Left renal cortex interstitium (tissue), 4 donors: Measurements from ENCODE around the gene METTL26. TPM values are rescaled to one million over a fixed set of nuclear protein-coding genes. Genes with fewer than 3 reads are reported as not detected.

Experiments used
- DNase-seq, 4 donors: peaks; one replicate each; pipeline ENCODE4 v3.0.0-alpha.2; 2013; ENCODE audit warnings: low read depth in 4 of 4, low spot score in 2 of 4, missing footprints in 1 of 4
- polyA plus RNA-seq, 4 donors: library from polyadenylated mRNA; unstranded; fragments of 120-200 nt; gene quantifications; one replicate each; pipeline ENCODE4 v1.2.1, GENCODE V29; 2013; ENCODE audit not compliant: insufficient read length in 4 of 4

Gene METTL26
- polyA plus RNA-seq, 4 donors = 40.1 to 81.6 (median 60.1) TPM

DNA sequence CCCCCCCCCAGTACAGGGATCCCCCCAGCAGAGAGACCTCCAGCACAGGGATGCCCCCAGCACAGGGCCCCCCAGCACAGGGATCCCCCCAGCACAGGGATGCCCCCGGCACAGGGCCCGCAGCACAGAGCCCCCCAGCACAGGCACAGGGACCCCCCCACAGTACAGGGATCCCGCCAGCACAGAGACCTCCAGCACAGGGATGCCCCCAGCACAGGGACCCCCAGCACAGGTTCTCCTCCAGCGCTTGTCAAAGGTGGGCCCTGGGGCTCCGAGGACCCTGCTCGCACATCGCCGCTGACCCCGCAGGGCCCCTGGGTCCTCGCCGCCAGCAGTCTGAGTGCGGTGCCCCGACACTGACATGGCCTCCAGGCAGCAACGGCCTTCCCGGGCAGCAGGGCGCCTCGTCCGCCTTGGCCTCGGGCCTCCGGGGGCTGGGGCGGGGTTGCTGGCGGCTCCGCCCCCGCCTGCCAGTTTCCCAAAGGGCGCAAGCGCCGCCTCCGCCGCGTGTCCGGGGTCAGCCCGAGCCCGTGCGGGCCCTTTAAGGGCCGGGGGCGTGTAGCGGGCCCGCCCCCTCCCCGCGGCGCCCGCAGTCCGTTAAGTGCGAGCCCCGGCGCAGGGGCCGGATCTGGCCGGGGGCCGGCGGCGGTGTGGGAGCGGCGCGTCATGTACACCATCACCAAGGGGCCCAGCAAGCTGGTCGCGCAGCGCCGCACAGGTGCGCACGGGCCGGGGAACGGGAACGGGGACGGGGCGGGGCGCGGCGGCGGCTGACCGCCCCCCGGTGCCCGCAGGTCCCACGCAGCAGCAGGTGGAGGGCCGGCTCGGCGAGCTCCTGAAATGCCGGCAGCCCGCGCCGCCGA is 5.5 kb upstream of the METTL26 start, which contains the start of gene MCRIP2:
Gene MCRIP2, plus strand, starts transcription at position 503 of the 863 bp plus-strand sequence. Its CDS starts 164 bp downstream, at position 667.
- no peak for DNase-seq

DNA sequence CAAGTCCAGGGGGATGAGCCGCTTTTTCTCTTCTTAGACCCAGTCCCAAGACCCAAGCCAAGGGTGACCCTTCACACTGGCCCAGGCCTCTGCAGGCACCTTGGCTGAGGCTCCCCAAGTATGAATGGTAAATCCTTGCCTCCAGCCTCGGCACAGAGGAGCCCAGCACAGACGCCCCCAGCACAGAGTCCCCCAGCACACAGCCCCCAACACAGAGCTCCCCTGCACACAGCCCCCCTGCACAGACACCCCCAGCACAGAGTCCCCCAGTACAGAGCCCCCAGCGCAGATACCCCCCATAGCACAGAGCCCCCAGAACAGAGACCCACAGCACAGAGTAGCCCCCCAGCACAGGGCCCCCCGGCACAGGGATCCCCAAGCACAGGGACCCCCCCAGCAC is 4.5 kb upstream of the METTL26 start:
- no peak for DNase-seq

DNA sequence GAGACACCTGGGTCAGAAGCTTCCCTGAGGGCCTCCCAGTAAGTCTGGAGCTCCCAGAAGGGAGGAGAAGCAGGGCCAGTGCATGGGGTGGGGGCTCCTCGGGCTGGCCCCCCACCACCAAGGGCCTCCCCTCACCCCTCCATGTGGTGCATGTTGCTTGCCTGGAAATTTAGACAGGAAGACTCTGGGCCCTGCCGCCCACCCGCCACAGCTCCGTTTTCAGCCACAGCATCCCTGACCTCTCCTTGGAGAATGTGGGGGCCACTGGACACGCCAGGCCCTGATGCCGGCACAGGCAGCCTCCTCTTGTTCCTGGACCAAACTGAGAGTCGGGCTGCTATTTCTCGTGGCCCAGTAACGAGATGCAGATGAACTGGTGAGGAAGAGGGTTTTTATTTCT is 2.7 kb upstream of the METTL26 start:
- DNase-seq = no peak

GRCh38 chr16:638034-638543 is 2.0 kb upstream of the METTL26 start:
- DNase-seq = no peak

DNA sequence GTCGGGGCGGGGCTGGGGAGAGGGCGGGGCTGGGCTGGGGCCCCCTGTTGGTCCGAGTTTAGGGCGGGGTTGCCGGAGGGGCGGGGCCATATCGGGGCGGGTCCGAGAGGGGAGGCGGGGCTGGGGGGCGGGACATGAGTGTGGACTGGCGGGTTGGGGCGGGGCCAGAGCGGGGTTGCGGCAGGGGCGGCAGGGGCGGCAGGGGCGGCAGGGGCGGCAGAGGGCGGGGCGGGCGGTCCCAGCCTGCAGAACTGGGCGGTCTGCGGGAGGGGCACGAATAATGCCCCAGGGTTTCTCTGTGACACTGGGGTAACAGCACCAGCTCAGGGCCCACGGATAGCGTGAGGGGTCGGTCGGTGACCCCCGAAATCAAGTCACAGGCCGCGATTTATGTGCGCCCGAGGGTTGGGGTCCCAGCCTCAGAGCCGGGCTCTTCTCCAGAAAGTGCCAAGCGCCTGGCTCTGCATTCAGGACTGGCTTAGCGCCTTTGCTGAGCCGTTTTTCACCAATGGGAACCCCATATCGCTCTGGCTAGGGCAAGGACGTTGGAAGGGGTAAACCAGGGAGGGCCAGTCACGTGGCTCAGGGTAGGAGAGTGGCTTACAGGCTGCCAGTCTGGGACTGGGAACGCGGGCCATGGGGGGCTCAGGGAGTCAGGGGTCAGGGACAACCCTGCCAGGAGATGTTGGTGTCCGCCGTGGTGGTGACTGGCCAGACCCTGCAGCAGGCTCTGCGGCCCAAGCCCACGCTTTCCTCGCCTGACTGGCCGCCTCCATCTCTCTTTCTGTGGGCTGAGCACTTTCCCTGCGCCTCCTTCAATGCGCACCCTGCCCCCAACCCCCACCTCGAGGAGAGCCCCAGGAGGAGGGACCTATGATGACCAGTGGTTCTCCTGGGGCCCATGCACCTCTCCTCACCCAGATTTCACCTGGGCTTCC is 1.2 kb upstream of the METTL26 start:
- DNase-seq = peak in 1 of 4 donors; percentile 77

- no peak for DNase-seq
These were observed 416 bp downstream of the METTL26 start for GRCh38 chr16:635573-636205.

DNA sequence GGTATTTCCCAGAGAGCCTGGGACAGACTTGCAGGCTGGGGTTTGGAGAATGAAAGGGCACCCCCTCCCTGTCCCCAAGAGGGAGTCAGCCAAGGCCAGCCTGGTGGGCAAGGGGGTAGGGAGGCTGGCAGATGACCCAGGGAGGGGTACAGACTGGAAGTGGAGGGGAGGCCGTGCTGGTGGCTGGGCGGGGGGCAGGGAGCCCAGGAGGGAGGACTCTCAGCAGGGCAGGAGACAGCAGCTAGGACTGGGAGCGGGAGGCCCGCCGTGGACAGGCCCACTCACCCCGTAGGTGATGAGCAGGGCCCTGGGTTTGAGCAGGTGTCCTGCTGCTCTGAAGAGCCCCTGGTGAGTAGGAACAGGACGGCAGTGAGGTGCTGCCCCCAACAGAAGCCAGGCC is 1.1 kb downstream of the METTL26 start:
- no peak for DNase-seq

DNA sequence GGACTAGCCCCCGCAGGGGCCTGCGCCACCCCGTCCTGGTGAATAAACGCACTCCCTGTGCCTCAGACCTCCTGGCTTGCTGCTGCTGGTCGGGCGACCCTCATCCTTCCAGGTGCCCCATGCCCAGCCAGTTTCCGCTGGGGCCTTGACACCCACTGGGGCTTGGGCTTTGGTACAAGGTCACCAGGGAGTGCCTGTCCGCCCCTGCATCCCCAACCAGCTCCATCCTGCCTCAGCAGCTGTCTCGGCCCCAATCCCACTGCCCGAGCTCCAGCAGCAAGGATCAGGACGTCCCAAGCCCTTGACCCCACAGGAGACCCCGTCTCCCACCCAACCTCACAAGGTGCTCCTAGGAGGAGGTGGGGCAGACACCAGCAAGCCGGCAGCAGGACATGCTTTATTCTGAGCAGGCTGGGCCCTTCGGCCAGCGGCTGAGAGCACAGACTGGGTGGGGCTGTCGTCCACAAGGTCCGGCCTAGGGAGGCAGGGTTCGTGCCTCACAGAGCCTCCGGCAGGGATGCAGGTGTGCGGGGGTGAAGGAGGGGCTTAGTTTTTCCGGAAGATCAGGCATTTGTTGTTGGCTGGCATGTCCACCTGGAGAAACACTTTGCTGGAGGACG is 1.9 kb downstream of the METTL26 start:
- DNase-seq = no peak

DNA sequence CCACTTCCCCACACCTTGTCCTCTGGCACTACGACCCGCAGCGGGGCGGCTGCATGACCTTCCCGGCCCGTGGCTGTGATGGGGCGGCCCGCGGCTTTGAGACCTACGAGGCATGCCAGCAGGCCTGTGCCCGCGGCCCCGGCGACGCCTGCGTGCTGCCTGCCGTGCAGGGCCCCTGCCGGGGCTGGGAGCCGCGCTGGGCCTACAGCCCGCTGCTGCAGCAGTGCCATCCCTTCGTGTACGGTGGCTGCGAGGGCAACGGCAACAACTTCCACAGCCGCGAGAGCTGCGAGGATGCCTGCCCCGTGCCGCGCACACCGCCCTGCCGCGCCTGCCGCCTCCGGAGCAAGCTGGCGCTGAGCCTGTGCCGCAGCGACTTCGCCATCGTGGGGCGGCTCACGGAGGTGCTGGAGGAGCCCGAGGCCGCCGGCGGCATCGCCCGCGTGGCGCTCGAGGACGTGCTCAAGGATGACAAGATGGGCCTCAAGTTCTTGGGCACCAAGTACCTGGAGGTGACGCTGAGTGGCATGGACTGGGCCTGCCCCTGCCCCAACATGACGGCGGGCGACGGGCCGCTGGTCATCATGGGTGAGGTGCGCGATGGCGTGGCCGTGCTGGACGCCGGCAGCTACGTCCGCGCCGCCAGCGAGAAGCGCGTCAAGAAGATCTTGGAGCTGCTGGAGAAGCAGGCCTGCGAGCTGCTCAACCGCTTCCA is 2.6 kb downstream of the METTL26 start:
- DNase-seq = no peak

DNA sequence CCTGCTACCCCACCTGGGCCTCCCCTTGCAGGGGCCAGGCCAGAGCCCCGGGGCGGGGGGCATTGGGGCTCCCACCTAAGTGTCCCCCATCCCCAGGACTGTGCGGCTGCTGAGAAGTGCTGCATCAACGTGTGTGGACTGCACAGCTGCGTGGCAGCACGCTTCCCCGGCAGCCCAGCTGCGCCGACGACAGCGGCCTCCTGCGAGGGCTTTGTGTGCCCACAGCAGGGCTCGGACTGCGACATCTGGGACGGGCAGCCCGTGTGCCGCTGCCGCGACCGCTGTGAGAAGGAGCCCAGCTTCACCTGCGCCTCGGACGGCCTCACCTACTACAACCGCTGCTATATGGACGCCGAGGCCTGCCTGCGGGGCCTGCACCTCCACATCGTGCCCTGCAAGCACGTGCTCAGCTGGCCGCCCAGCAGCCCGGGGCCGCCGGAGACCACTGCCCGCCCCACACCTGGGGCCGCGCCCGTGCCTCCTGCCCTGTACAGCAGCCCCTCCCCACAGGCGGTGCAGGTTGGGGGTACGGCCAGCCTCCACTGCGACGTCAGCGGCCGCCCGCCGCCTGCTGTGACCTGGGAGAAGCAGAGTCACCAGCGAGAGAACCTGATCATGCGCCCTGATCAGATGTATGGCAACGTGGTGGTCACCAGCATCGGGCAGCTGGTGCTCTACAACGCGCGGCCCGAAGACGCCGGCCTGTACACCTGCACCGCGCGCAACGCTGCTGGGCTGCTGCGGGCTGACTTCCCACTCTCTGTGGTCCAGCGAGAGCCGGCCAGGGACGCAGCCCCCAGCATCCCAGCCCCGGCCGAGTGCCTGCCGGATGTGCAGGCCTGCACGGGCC is 3.4 kb downstream of the METTL26 start:
- DNase-seq = no peak

DNA sequence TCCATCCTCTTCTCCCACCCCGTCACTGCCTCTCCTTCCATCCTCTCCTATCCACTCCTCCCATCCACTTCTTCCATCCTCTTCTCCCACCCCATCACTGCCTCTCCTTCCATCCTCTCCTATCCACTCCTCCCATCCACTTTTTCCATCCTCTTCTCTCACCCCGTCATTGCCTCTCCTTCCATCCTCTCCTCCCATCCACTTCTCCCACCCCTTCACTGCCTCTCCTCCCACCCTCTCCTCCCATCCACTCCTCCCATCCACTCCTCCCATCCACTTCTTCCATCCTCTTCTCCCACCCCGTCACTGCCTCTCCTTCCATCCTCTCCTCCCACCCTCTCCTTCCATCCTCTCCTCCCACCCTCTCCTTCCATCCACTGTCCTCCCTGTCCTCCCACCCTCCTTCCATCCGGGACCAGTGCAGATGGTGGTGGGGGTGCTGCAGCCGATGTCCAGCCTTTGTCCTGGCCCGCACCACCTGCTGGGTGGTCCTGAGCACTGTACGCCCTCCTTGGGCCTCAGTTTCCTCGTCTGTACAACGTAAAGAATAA is 4.2 kb downstream of the METTL26 start:
- no peak for DNase-seq

DNA sequence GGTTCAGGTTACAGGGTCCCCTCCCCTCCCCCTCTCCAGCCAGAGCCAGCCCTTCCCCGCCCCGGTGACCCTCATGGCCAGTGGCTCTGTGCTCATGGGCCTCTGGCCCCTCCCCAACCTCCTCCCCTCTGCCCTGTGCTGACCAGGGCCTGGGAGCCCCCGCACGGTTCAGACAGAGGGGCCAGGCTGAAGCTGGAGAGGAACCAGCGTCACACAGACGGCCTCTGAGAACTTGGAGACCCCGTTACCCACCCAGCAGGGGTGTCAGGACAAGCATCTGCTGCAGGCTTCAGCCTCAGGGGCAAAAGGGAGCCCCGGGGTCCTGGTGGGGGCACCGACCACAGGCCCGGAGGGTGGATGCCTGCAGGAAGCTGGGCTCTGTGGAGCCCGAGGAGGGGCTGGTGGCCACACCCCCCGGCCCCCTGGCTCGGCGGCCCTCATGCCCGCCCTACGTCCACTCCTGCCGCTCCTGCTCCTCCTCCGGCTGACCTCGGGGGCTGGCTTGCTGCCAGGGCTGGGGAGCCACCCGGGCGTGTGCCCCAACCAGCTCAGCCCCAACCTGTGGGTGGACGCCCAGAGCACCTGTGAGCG is 5.2 kb downstream of the METTL26 start, which contains the start of gene WFIKKN1:
Gene WFIKKN1, plus strand, starts transcription at position 171 of the 591 bp plus-strand sequence. Its CDS starts 269 bp downstream, at position 440.
- DNase-seq = no peak

- DNase-seq = no peak
These were observed 5.8 kb downstream of the METTL26 start for GRCh38 chr16:630249-630814.

DNA sequence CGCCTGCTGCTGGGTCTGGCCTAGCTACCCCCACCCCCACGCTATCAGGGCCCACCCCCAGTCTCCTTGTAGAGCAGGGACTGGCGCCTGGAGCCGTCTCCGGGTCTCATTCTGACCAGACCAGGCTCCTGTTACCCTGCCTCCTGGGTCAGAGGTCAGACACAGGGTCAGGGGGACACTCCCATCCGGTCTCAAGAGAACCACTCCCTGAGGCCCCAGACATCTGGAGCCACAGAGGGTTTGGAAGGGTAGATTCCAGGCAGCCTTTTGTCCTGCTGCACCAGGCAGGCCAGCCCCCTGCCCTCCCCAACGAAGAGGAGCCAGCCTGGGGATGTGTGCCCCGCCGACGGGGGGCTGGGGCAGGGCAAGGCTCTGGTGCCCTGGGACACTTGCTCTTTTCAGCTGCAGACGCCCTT is 6.3 kb downstream of the METTL26 start:
- no peak for DNase-seq

DNA sequence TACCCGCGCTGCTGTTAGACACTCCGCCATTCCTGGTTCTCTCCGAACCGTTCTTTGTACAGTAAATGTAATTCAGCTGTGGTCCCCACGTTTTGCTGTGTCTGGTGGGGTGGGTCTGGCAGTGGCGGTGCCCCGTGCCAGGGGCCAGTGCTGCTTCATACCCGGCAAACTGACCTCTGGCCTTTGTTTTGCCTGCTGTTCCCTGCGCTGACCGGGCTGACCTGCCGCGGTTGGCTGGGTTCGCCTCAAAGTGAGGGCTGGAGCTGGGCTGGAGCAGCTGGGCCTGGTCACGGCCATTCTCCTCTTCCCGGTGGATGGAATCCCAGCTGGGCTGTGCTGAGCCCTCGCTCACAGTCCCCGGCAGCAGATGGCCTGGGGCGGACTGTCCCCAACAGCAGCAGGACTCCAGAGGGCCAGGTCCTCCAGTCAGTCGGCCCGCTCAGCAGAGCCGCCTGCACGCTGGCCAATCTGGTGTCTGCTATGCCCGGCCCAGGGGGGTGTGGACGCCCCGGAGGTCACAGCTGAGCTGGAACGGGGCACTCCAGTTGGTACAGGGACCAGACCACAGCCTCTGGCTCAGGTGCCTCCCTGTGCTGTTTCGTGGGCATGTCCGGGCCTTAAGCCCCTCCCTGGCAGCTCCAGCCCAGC is 6.8 kb downstream of the METTL26 start:
- no peak for DNase-seq

GRCh38 chr16:628321-629061 is 7.6 kb downstream of the METTL26 start:
- DNase-seq = no peak
